ENCODE data around the gene COX7A1. TPM values are rescaled to one million over a fixed set of nuclear protein-coding genes. Genes with fewer than 3 reads are reported as not detected.
"Not testable (repeated sequence)": the region's sequence is repeated elsewhere in the genome, so short reads cannot be mapped to it uniquely, and the experiment has no call there.

Gene COX7A1
- total RNA-seq, 1 experiment from 2014 or later = 0.70 TPM

- Mint-ChIP-seq H3K27ac (no peak overlapping the region), H3K27me3 (ENCODE audit: low read depth) (peaks cover 8% of the 10 kb centered on the region), H3K4me1 (peaks cover 14% of the 10 kb centered on the region), H3K9me3 (no peaks in the 10 kb centered on the region), H3K36me3 (peaks cover 7% of the 10 kb centered on the region), H3K4me3 (no peak overlapping the region)
- no peak for ATAC-seq
- DNase-seq (ENCODE audit: low spot score) = no peak
- TF ChIP-seq MAX (CRISPR knock-in tag; IDR thresholded peaks at IDR 0.05) = no peak
- TF ChIP-seq RELA (CRISPR knock-in tag; IDR thresholded peaks at IDR 0.05; ENCODE audit: borderline replicate concordance) = no peak
- no peak for TF ChIP-seq TCF7 (CRISPR knock-in tag; IDR thresholded peaks at IDR 0.05; ENCODE audit: low read depth)
- no peak for TF ChIP-seq E2F4 (CRISPR knock-in tag; IDR thresholded peaks at IDR 0.05; ENCODE audit: borderline replicate concordance, low read depth)
- no peak for TF ChIP-seq ZSCAN18 (CRISPR knock-in tag; IDR thresholded peaks at IDR 0.05)
- ChIA-PET POLR2A (interaction anchor here (1.6 kb wide), 1 partner anchor 9 kb away, joined by 3 read pairs; no protein-coding TSS in a partner anchor), CTCF (interaction anchor here (2.4 kb wide), 1 partner anchor 9 kb away, joined by 22 read pairs; no protein-coding TSS in a partner anchor)
These were observed 15.1 kb downstream of the COX7A1 start for GRCh38 chr19:36136964-36137686.

GRCh38 chr19:36134867-36135266, 17.4 kb downstream of the COX7A1 start:
- DNase-seq (ENCODE audit: low spot score); H3K36me3 Mint-ChIP-seq; ATAC-seq; H3K27ac Mint-ChIP-seq; CTCF ChIA-PET; H3K4me3 Mint-ChIP-seq; H3K27me3 Mint-ChIP-seq (ENCODE audit: low read depth); H3K9me3 Mint-ChIP-seq: not testable (repeated sequence)
- POLR2A ChIA-PET = interaction anchor here (0.6 kb wide), 1 partner anchor 452 kb away, joined by 10 read pairs; no protein-coding TSS in a partner anchor
- peaks cover 10% of the 10 kb centered on the region for H3K4me1 Mint-ChIP-seq

GRCh38 chr19:36131221-36131620, 21.0 kb downstream of the COX7A1 start:
- H3K9me3 Mint-ChIP-seq; H3K4me3 Mint-ChIP-seq; CTCF ChIA-PET; H3K27ac Mint-ChIP-seq; DNase-seq (ENCODE audit: low spot score); ATAC-seq; H3K27me3 Mint-ChIP-seq (ENCODE audit: low read depth); POLR2A ChIA-PET; H3K4me1 Mint-ChIP-seq; H3K36me3 Mint-ChIP-seq: not testable (repeated sequence)

GRCh38 chr19:36128392-36128736, 23.9 kb downstream of the COX7A1 start:
- Mint-ChIP-seq H3K36me3 (peaks cover 20% of the 10 kb centered on the region), H3K27me3 (ENCODE audit: low read depth) (no peaks in the 10 kb centered on the region), H3K4me3 (peak overlapping the region; percentile 85), H3K27ac (peak overlapping the region; percentile 95), H3K9me3 (no peaks in the 10 kb centered on the region), H3K4me1 (peaks cover 5% of the 10 kb centered on the region; the same call in 1 of the 2 replicates)
- TF ChIP-seq ZNF416 (CRISPR knock-in tag; IDR thresholded peaks at IDR 0.05) (no peak), E2F5 (CRISPR knock-in tag; IDR thresholded peaks at IDR 0.05) (no peak), ZNF423 (CRISPR knock-in tag; IDR thresholded peaks at IDR 0.05) (no peak), FOXP4 (CRISPR knock-in tag; IDR thresholded peaks at IDR 0.05) (no peak)
- ATAC-seq = peak; percentile 21
- CTCF ChIA-PET = interaction anchor here (0.6 to 3.7 kb wide), 36 partner anchors 8 to 361 kb away, joined by 3 to 44 read pairs (median 4); partner anchors contain the start of genes CAPNS1, COX7A1, OVOL3 and POLR2I
- peak; percentile 44 for DNase-seq (ENCODE audit: low spot score)
- POLR2A ChIA-PET = interaction anchor here (0.9 to 1.8 kb wide), 6 partner anchors 8 to 46 kb away, joined by 3 to 9 read pairs (median 4); partner anchors contain the start of genes CAPNS1, POLR2I and TBCB
